ENCODE results near the gene TSTD1.
"Not testable (repeated sequence)": the region's sequence is repeated elsewhere in the genome, so short reads cannot be mapped to it uniquely, and the experiment has no call there.

Gene TSTD1

DNA sequence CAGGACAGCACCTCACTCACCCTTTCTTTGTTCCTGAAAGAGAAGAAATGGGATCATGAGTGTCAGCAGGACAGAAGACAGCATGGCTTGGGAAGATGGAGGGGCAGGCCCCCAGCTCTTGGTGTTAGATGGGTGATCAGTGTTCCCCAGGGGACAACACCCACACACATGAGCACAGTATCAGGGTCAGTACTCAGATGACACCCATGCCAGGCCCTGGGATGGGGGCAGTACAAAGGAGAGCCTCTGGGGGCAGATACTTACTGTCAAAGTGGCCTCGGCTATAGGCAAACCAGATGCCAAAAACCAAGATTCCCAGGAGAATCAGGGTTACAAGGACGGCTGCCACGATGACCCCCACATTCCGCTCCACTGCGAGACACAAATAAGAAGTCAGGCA, 39.4 kb downstream of the TSTD1 start:
- no peak for DNase-seq (ENCODE audit: extremely low spot score)
- CTCF ChIA-PET: interaction anchor here (0.6 kb wide), 1 partner anchor 98 kb away, joined by 3 read pairs; no protein-coding TSS in a partner anchor
- POLR2A ChIA-PET: no interaction called here
- no peak for TF ChIP-seq CTBP1 (IDR thresholded peaks at IDR 0.05; ENCODE audit: borderline replicate concordance)
- TF ChIP-seq SUZ12 (IDR thresholded peaks at IDR 0.05): no peak
- no peak for TF ChIP-seq ZNF384 (IDR thresholded peaks at IDR 0.05)
- TF ChIP-seq BHLHE40 (IDR thresholded peaks at IDR 0.05; ENCODE audit: borderline replicate concordance): no peak

DNA sequence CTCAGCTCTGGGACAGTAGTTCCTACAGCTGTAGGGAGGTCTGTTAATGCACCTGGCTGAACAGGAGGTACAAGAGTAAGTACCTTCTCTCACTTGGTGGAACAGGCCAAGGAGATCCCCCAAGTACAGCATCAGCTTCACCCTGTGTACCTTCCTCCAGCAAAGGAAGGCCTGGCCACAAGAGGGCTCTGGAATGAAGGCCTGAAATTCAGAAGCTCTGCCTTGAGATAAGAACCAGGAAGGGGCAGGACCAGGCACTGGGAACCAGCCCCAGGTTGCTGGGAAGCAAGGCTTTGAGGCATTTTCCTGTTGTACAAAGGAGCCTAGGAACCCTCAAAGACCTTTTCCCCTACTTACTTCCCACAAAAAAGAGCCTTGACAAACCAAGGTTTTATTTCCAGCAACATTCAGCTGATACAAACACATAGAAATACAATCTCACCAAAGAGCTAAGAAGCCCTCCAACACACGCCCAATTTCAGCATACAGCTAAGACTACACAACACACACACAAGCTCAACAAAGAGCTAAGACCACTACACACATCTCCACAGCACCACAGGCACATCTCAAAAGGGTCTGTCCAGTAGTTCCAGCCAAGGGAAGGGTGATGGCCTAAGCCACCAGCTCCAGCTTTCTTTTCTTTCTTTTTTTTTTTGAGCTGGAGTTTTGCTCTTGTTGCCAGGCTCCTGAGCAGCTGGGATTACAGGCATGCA, 41.3 kb downstream of the TSTD1 start:
- CTCF ChIA-PET: interaction anchor here (0.7 to 2.0 kb wide), 9 partner anchors 8 to 220 kb away, joined by 3 to 9 read pairs (median 4); partner anchors contain the start of genes KLHDC9 and PPOX
- TF ChIP-seq ELF4 (IDR thresholded peaks at IDR 0.05) (no peak), LEF1 (IDR thresholded peaks at IDR 0.05; ENCODE audit: borderline replicate concordance) (no peak)
- POLR2A ChIA-PET: interaction anchor here (0.8 to 1.7 kb wide), 3 partner anchors 23 to 135 kb away, joined by 3 to 7 read pairs (median 5); partner anchors contain the start of genes DEDD, F11R and KLHDC9
- DNase-seq (ENCODE audit: extremely low spot score): peak; percentile 70

DNA sequence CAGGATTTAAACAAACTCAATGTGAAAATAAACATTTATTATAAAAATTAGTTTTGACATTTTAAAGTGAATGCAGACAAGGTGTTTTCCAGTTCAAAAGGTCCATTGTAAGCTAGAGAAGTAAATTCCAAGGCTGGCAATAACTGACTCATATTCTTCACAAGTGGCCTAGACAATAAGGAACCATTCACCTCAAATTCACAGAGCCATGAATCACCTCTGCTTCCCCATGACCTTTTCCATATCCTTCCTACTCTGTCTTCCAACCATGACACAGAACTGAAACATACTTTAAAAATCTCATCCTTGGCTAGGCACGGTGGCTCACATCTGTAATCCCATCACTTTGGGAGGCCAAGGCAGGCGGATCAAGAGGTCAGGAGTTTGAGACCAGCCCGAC, 42.6 kb downstream of the TSTD1 start:
- no peak for DNase-seq (ENCODE audit: extremely low spot score)
- TF ChIP-seq, protein P1, sequence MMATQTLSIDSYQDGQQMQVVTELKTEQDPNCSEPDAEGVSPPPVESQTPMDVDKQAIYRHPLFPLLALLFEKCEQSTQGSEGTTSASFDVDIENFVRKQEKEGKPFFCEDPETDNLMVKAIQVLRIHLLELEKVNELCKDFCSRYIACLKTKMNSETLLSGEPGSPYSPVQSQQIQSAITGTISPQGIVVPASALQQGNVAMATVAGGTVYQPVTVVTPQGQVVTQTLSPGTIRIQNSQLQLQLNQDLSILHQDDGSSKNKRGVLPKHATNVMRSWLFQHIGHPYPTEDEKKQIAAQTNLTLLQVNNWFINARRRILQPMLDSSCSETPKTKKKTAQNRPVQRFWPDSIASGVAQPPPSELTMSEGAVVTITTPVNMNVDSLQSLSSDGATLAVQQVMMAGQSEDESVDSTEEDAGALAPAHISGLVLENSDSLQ (IDR thresholded peaks at IDR 0.05): no peak
- TF ChIP-seq SP1 (IDR thresholded peaks at IDR 0.05): no peak
- no peak for TF ChIP-seq LEF1 (IDR thresholded peaks at IDR 0.05; ENCODE audit: borderline replicate concordance)
- no peak for TF ChIP-seq NFRKB (IDR thresholded peaks at IDR 0.05)
- no peak for TF ChIP-seq HDGF (IDR thresholded peaks at IDR 0.05; ENCODE audit: borderline replicate concordance)
- TF ChIP-seq ELF4 (IDR thresholded peaks at IDR 0.05): no peak
- no peak for TF ChIP-seq SUZ12 (IDR thresholded peaks at IDR 0.05)
- no peak for TF ChIP-seq L3MBTL2 (conservative IDR thresholded peaks at IDR 0.05)
- TF ChIP-seq ARNT (IDR thresholded peaks at IDR 0.05): no peak
- no peak for TF ChIP-seq FOXM1 (IDR thresholded peaks at IDR 0.05; ENCODE audit: borderline replicate concordance)
- no peak for TF ChIP-seq CTBP1 (IDR thresholded peaks at IDR 0.05; ENCODE audit: borderline replicate concordance)
- no peak for TF ChIP-seq FOXA1 (IDR thresholded peaks at IDR 0.05)
- no peak for TF ChIP-seq BHLHE40 (IDR thresholded peaks at IDR 0.05; ENCODE audit: borderline replicate concordance)
- ChIA-PET CTCF (interaction anchor here (1.9 to 2.0 kb wide), 2 partner anchors 9 to 101 kb away, joined by 4 to 9 read pairs; partner anchors contain the start of gene KLHDC9), POLR2A (no interaction called here)

DNA sequence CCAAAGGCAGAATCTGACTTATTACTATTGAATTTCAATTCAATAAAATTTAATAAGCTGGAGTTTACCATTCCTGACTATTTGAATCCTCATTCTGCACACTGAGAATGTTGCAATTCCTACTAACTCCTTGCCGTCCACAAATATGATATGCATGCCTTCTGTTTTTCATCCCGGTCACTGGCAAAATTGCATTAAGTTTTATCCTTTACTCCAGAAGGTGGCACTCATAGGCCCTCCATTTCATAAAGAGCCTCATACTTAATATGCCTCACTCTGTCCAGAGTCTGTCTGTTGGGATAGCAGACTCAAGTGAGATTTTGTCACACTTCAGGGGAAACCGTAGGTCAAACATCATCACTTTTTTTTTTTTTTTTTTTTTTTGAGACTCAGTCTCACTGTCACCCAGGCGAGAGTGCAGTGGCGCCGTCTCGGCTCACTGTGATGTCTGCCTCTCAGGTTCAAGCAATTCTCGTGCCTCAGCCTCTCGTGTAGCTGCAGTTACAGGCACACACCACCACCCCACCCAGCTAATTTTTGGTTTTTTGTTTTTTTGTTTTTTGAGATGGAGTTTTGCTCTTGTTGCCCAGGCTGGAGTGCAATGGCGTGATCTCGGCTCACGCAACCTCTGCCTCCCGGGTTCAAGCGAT, 45.1 kb downstream of the TSTD1 start:
- ChIA-PET CTCF (no interaction called here), POLR2A (no interaction called here)
- TF ChIP-seq BHLHE40 (IDR thresholded peaks at IDR 0.05; ENCODE audit: borderline replicate concordance): no peak
- no peak for TF ChIP-seq SUZ12 (IDR thresholded peaks at IDR 0.05)
- TF ChIP-seq LEF1 (IDR thresholded peaks at IDR 0.05; ENCODE audit: borderline replicate concordance): no peak
- TF ChIP-seq ELF4 (IDR thresholded peaks at IDR 0.05): no peak
- TF ChIP-seq CTBP1 (IDR thresholded peaks at IDR 0.05; ENCODE audit: borderline replicate concordance): no peak
- no peak for TF ChIP-seq ZNF384 (IDR thresholded peaks at IDR 0.05)
- no peak for TF ChIP-seq L3MBTL2 (conservative IDR thresholded peaks at IDR 0.05)
- TF ChIP-seq HDGF (IDR thresholded peaks at IDR 0.05; ENCODE audit: borderline replicate concordance): no peak
- no peak for TF ChIP-seq FOXK2 (IDR thresholded peaks at IDR 0.05)
- TF ChIP-seq FOXA1 (IDR thresholded peaks at IDR 0.05): no peak
- TF ChIP-seq SP1 (IDR thresholded peaks at IDR 0.05): no peak
- TF ChIP-seq, protein P1 (IDR thresholded peaks at IDR 0.05): no peak
- TF ChIP-seq NFRKB (IDR thresholded peaks at IDR 0.05): no peak
- TF ChIP-seq ARNT (IDR thresholded peaks at IDR 0.05): no peak
- TF ChIP-seq FOXM1 (IDR thresholded peaks at IDR 0.05; ENCODE audit: borderline replicate concordance): no peak
- no peak for TF ChIP-seq TARDBP (IDR thresholded peaks at IDR 0.05)
- DNase-seq (ENCODE audit: extremely low spot score): no peak

DNA sequence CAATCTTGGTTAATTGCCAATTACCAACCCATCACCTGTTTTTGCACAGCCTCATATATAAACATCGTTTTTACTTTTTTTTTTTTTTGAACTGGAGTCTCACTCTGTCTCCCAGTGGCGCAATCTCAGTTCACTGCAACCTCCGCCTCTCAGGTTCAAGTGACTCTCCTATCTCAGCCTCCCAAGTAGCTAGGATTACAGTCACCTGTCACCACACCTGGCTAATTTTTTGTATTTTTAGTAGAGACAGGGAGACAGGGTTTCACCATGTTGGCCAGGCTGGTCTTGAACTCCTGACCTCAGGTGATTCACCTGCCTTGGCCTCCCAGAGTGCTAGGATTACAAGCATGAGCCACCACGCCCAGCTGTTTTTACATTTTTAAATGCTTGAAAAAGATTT, 46.7 kb downstream of the TSTD1 start:
- POLR2A ChIA-PET; DNase-seq (ENCODE audit: extremely low spot score): not testable (repeated sequence)
- CTCF ChIA-PET: interaction anchor here (0.7 kb wide), 1 partner anchor 239 kb away, joined by 4 read pairs; no protein-coding TSS in a partner anchor

All from HEK293T (cell line).